H9 (cell line): ENCODE results near the gene STRIT1. TPM values are rescaled to one million over a fixed set of nuclear protein-coding genes. Genes with fewer than 3 reads are reported as not detected.

Experiments
- DNase-seq: peaks from one replicate; pipeline ENCODE4 v3.0.0-alpha.2; 2017
- H2AFZ ChIP-seq: one replicate; pipeline ENCODE4 v1.6.1; 2013; ENCODE audit warnings: mild to moderate bottlenecking, low read length, control low read depth, moderate library complexity
- H2AK5ac ChIP-seq: 2 replicates; pipeline ENCODE4 v1.6.1; 2013; ENCODE audit warnings: low read length, control low read depth, mixed read lengths; ENCODE audit not compliant: insufficient read length
- H2BK120ac ChIP-seq: one replicate; pipeline ENCODE4 v1.6.1; 2013; ENCODE audit warnings: low read depth, mild to moderate bottlenecking, low read length, control low read depth, inconsistent platforms; ENCODE audit not compliant: poor library complexity, severe bottlenecking
- H2BK12ac ChIP-seq: 2 replicates; pipeline ENCODE4 v1.6.1; 2013; ENCODE audit warnings: low read length, control low read depth, mixed read lengths, low read depth; ENCODE audit not compliant: insufficient read length
- H2BK15ac ChIP-seq: 2 replicates; pipeline ENCODE4 v1.6.1; 2013; ENCODE audit warnings: low read depth, low read length, control low read depth
- H2BK20ac ChIP-seq: one replicate; pipeline ENCODE4 v1.6.1; 2013; ENCODE audit warnings: low read depth, mild to moderate bottlenecking, low read length, control low read depth, inconsistent platforms; ENCODE audit not compliant: poor library complexity, severe bottlenecking
- H2BK5ac ChIP-seq: 2 replicates; pipeline ENCODE4 v1.6.1; 2013; ENCODE audit warnings: low read length, control low read depth, mixed read lengths; ENCODE audit not compliant: insufficient read length
- H3K14ac ChIP-seq: 2 replicates; pipeline ENCODE4 v1.6.1; 2013; ENCODE audit warnings: low read length, control low read depth; ENCODE audit not compliant: insufficient read depth
- H3K18ac ChIP-seq: 2 replicates; pipeline ENCODE4 v1.6.1; 2013; ENCODE audit warnings: low read depth, mild to moderate bottlenecking, mixed read lengths, low read length, control low read depth; ENCODE audit not compliant: insufficient read length
- H3K23ac ChIP-seq: 2 replicates; pipeline ENCODE4 v1.6.1; 2013; ENCODE audit warnings: low read length, control low read depth, mixed read lengths, low read depth; ENCODE audit not compliant: insufficient read length
- H3K23me2 ChIP-seq: 2 replicates; pipeline ENCODE4 v1.6.1; 2013; ENCODE audit warnings: low read depth, mild to moderate bottlenecking, mixed read lengths, low read length, control low read depth; ENCODE audit not compliant: insufficient read length, poor library complexity, severe bottlenecking
- H3K27ac ChIP-seq: 2 replicates; pipeline ENCODE4 v1.5.1; 2013; ENCODE audit warnings: low read length, control low read depth, mixed read lengths, low read depth; ENCODE audit not compliant: insufficient read length
- H3K27me3 ChIP-seq: 2 replicates; pipeline ENCODE4 v1.6.1; 2013; ENCODE audit warnings: low read length, control low read depth, inconsistent platforms; ENCODE audit not compliant: insufficient read depth
- H3K4ac ChIP-seq: 2 replicates; pipeline ENCODE4 v1.6.1; 2013; ENCODE audit warnings: low read depth, mild to moderate bottlenecking, control low read depth, inconsistent platforms, low read length, moderate library complexity
- H3K4me1 ChIP-seq: 2 replicates; pipeline ENCODE4 v1.6.1; 2013; ENCODE audit warnings: low read length, control low read depth, inconsistent platforms; ENCODE audit not compliant: insufficient read depth
- H3K4me2 ChIP-seq: 2 replicates; pipeline ENCODE4 v1.6.1; 2013; ENCODE audit warnings: low read length, control low read depth, mixed read lengths; ENCODE audit not compliant: insufficient read length, insufficient read depth
- H3K56ac ChIP-seq: 2 replicates; pipeline ENCODE4 v1.6.1; 2013; ENCODE audit warnings: low read depth, mild to moderate bottlenecking, mixed read lengths, low read length, control low read depth; ENCODE audit not compliant: insufficient read length
- H3K79me1 ChIP-seq: 2 replicates; pipeline ENCODE4 v1.6.1; 2013; ENCODE audit warnings: low read depth, mild to moderate bottlenecking, moderate library complexity, low read length, control low read depth, inconsistent platforms; ENCODE audit not compliant: insufficient read depth, poor library complexity, severe bottlenecking
- H3K79me2 ChIP-seq: 2 replicates; pipeline ENCODE4 v1.6.1; 2013; ENCODE audit warnings: low read length, control low read depth, inconsistent platforms; ENCODE audit not compliant: insufficient read depth
- H3K9ac ChIP-seq: 2 replicates; pipeline ENCODE4 v1.6.1; 2013; ENCODE audit warnings: low read length, control low read depth, mixed read lengths; ENCODE audit not compliant: insufficient read length; ENCODE audit errors: extremely low read depth
- H3K9me3 ChIP-seq: one replicate; pipeline ENCODE4 v1.6.1; 2013; ENCODE audit warnings: low read depth, low read length, inconsistent platforms; ENCODE audit not compliant: control insufficient read depth
- H3T11ph ChIP-seq: one replicate; pipeline ENCODE4 v1.6.1; 2013; ENCODE audit warnings: mild to moderate bottlenecking, low read length, control low read depth, inconsistent platforms
- H4K20me1 ChIP-seq: one replicate; pipeline ENCODE4 v1.6.1; 2013; ENCODE audit not compliant: control insufficient read depth, insufficient read length, insufficient read depth
- H4K5ac ChIP-seq: 2 replicates; pipeline ENCODE4 v1.6.1; 2013; ENCODE audit warnings: low read depth, mild to moderate bottlenecking, mixed read lengths, low read length, control low read depth; ENCODE audit not compliant: insufficient read length
- H4K8ac ChIP-seq: replicated peaks from 2 replicates; pipeline ENCODE4 v1.6.1; 2013; ENCODE audit warnings: low read length, control low read depth, mixed read lengths, low read depth; ENCODE audit not compliant: insufficient read length
- H4K91ac ChIP-seq: 2 replicates; pipeline ENCODE4 v1.6.1; 2013; ENCODE audit warnings: low read depth, mild to moderate bottlenecking, moderate library complexity, mixed read lengths, low read length, control low read depth; ENCODE audit not compliant: insufficient read length
- H3K27ac Mint-ChIP-seq, 3 experiments: 2 replicates in 2 of 3; 3 replicates in 1 of 3; pipeline ENCODE4 v1.8.0; 2020 to 2021; ENCODE audit warnings: mixed read lengths in 3 of 3, mild to moderate bottlenecking in 1 of 3, moderate library complexity in 1 of 3
- H3K27me3 Mint-ChIP-seq: 2 replicates; pipeline ENCODE4 v1.8.0; 2021; ENCODE audit warnings: low read depth, mild to moderate bottlenecking, moderate library complexity, mixed read lengths
- H3K36me3 Mint-ChIP-seq, 3 experiments: 2 replicates in 2 of 3; 3 replicates in 1 of 3; pipeline ENCODE4 v1.8.0; 2020 to 2021; ENCODE audit warnings: low read depth in 3 of 3, mixed read lengths in 3 of 3; ENCODE audit not compliant: insufficient read depth in 1 of 3
- H3K4me1 Mint-ChIP-seq, 2 experiments: 2 replicates each; pipeline ENCODE4 v1.8.0; 2020; ENCODE audit warnings: mixed read lengths in 2 of 2
- H3K4me3 Mint-ChIP-seq, 2 experiments: 2 replicates in 1 of 2; 3 replicates in 1 of 2; pipeline ENCODE4 v1.8.0; 2020 to 2021; ENCODE audit warnings: mild to moderate bottlenecking in 2 of 2, mixed read lengths in 2 of 2, moderate library complexity in 1 of 2
- H3K9me3 Mint-ChIP-seq, 2 experiments: 2 replicates in 1 of 2; 3 replicates in 1 of 2; pipeline ENCODE4 v1.8.0; 2020; ENCODE audit warnings: mild to moderate bottlenecking in 2 of 2, mixed read lengths in 2 of 2, moderate library complexity in 1 of 2
- whole genome bisulfite sequencing: extraction: QIAGEN DNeasy Blood & Tissue Kit; methylation state at CpG from one replicate; pipeline ENCODE4 v1.1.7; 2013; ENCODE audit warnings: missing lambda C conversion rate, low lambda C conversion rate, mixed read lengths; ENCODE audit not compliant: insufficient read length; ENCODE audit errors: extremely low coverage; 5-methylcytosine and 5-hydroxymethylcytosine counted together
- total RNA-seq: library from RNA; stranded (reverse); gene quantifications from 2 replicates; pipeline ENCODE4 v1.2.1, GENCODE V29; 2021
- TF ChIP-seq, protein P1 (sequence below): fragments of 200-600 bp; sonication (generic); conservative IDR thresholded peaks from 3 replicates; pipeline ENCODE4 v1.8.0; 2021; ENCODE audit warnings: antibody characterized with exemption, mild to moderate bottlenecking

STRIT1 gene
- total RNA-seq, 1 experiment from 2014 or later = not detected

DNA sequence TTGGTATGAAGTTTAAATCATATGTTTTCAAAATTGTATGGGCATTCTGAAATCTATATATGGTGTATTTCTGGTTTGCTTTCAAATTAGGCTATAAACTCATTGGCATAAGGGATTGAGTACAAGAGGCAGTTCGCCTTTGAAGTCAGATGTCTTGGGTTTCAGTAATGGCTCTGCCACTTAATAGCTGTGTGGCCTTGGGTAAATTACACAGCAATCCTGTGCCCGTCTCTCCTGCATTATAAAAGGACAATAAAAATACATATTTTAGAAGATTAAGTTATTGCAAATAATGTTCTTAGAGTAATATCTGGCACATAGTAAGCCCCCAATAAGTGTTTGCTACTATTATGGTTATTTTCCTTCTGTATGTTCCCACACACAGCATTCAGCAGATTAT lies 20.4 kb upstream of the STRIT1 start:
- no peaks in the 10 kb centered on the region for H3K36me3 Mint-ChIP-seq
- Histone ChIP-seq H4K91ac (no peak overlapping the region), H3K23me2 (no peaks in the 10 kb centered on the region), H4K20me1 (no peaks in the 10 kb centered on the region), H3K56ac (no peak overlapping the region), H3K79me2 (no peaks in the 10 kb centered on the region), H3K27ac (no peak overlapping the region), H3T11ph (no peak overlapping the region), H2BK15ac (no peak overlapping the region), H2BK20ac (no peak overlapping the region), H3K18ac (no peak overlapping the region), H3K79me1 (no peaks in the 10 kb centered on the region), H3K9me3 (no peaks in the 10 kb centered on the region), H2BK12ac (no peak overlapping the region), H3K27me3 (no peaks in the 10 kb centered on the region), H4K5ac (no peak overlapping the region), H3K4me1 (no peaks in the 10 kb centered on the region), H3K9ac (no peak overlapping the region), H2AK5ac (no peak overlapping the region), H4K8ac (no peak overlapping the region), H2AFZ (no peak overlapping the region), H2BK120ac (no peak overlapping the region), H3K23ac (no peak overlapping the region), H2BK5ac (no peak overlapping the region), H3K4me2 (no peak overlapping the region), H3K14ac (no peak overlapping the region), H3K4ac (no peak overlapping the region)
- no peak overlapping the region for H3K4me3 Mint-ChIP-seq
- no CpG with 5 or more reads among the region's 2 CpGs for WGBS
- no peak overlapping the region for H3K27ac Mint-ChIP-seq
- H3K27me3 Mint-ChIP-seq = no peaks in the 10 kb centered on the region
- TF ChIP-seq, protein P1, sequence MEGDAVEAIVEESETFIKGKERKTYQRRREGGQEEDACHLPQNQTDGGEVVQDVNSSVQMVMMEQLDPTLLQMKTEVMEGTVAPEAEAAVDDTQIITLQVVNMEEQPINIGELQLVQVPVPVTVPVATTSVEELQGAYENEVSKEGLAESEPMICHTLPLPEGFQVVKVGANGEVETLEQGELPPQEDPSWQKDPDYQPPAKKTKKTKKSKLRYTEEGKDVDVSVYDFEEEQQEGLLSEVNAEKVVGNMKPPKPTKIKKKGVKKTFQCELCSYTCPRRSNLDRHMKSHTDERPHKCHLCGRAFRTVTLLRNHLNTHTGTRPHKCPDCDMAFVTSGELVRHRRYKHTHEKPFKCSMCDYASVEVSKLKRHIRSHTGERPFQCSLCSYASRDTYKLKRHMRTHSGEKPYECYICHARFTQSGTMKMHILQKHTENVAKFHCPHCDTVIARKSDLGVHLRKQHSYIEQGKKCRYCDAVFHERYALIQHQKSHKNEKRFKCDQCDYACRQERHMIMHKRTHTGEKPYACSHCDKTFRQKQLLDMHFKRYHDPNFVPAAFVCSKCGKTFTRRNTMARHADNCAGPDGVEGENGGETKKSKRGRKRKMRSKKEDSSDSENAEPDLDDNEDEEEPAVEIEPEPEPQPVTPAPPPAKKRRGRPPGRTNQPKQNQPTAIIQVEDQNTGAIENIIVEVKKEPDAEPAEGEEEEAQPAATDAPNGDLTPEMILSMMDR = no peak
- H3K9me3 Mint-ChIP-seq = no peaks in the 10 kb centered on the region
- DNase-seq = no peak
- 0 out of 4 replicates have a peak, but pooled peaks cover 0 to 2% of the 10 kb centered on the region in 2 experiments for H3K4me1 Mint-ChIP-seq
